Astrocyte (in vitro differentiated cells and primary cell): ENCODE data around the gene CSNK2A1. TPM values are rescaled to one million over a fixed set of nuclear protein-coding genes. Genes with fewer than 3 reads are reported as not detected.
A peak's percentile ranks its signal among the peaks of the same experiment; 100 is the strongest.

Experiments
- DNase-seq: peaks from one replicate; pipeline ENCODE4 v3.0.0-alpha.2; 2010; ENCODE audit warnings: low read depth
- FAIRE-seq: peaks from 2 replicates; lab custom pipeline; 2011; peaks lifted over from hg19 to GRCh38; lab: Jason Lieb, UNC
- H2AFZ ChIP-seq: 2 replicates; pipeline ENCODE4 v1.6.0; 2012; ENCODE audit warnings: low read depth, low read length, inconsistent platforms
- H3K27ac ChIP-seq: 2 replicates; pipeline ENCODE4 v1.5.1; 2011; ENCODE audit warnings: low read depth, low read length, inconsistent platforms
- H3K27me3 ChIP-seq: 2 replicates; pipeline ENCODE4 v1.6.0; 2011; ENCODE audit warnings: low read length, inconsistent platforms; ENCODE audit not compliant: insufficient read depth
- H3K36me3 ChIP-seq: 2 replicates; pipeline ENCODE4 v1.5.1; 2011; ENCODE audit warnings: low read length, inconsistent platforms; ENCODE audit not compliant: insufficient read depth
- H3K4me1 ChIP-seq: 2 replicates; pipeline ENCODE4 v1.5.1; 2011; ENCODE audit warnings: low read length, inconsistent platforms; ENCODE audit not compliant: insufficient read depth
- H3K4me2 ChIP-seq: 2 replicates; pipeline ENCODE4 v1.6.0; 2012; ENCODE audit warnings: low read length, inconsistent platforms
- H3K4me3 ChIP-seq: 2 replicates; pipeline ENCODE4 v1.5.1; 2011; ENCODE audit warnings: low read depth, mild to moderate bottlenecking, low read length, inconsistent platforms; ENCODE audit not compliant: insufficient read depth
- H3K79me2 ChIP-seq: 2 replicates; pipeline ENCODE4 v1.6.0; 2012; ENCODE audit warnings: mild to moderate bottlenecking, low read length, inconsistent platforms; ENCODE audit not compliant: insufficient read depth
- H3K9ac ChIP-seq: 2 replicates; pipeline ENCODE4 v1.6.0; 2012; ENCODE audit warnings: mild to moderate bottlenecking, low read length, inconsistent platforms
- H3K9me3 ChIP-seq: 2 replicates; pipeline ENCODE4 v1.5.1; 2012; ENCODE audit warnings: low read depth, mild to moderate bottlenecking, low read length, inconsistent platforms; ENCODE audit not compliant: insufficient read depth
- H4K20me1 ChIP-seq: 2 replicates; pipeline ENCODE4 v1.6.0; 2012; ENCODE audit warnings: low read length, inconsistent platforms; ENCODE audit not compliant: insufficient read depth
- H3K27ac Mint-ChIP-seq: one replicate; pipeline ENCODE4 v1.8.0; 2021; ENCODE audit warnings: mild to moderate bottlenecking, mixed read lengths; ENCODE audit not compliant: unreplicated experiment
- H3K27me3 Mint-ChIP-seq: one replicate; pipeline ENCODE4 v1.8.0; 2021; ENCODE audit warnings: low read depth, mixed read lengths; ENCODE audit not compliant: unreplicated experiment
- H3K36me3 Mint-ChIP-seq: one replicate; pipeline ENCODE4 v1.8.0; 2021; ENCODE audit warnings: low read depth, mixed read lengths; ENCODE audit not compliant: unreplicated experiment
- H3K4me1 Mint-ChIP-seq: one replicate; pipeline ENCODE4 v1.8.0; 2021; ENCODE audit warnings: low read depth, mixed read lengths; ENCODE audit not compliant: unreplicated experiment
- H3K4me3 Mint-ChIP-seq: one replicate; pipeline ENCODE4 v1.8.0; 2021; ENCODE audit warnings: mild to moderate bottlenecking, moderate library complexity, mixed read lengths; ENCODE audit not compliant: unreplicated experiment
- H3K9me3 Mint-ChIP-seq: one replicate; pipeline ENCODE4 v1.8.0; 2021; ENCODE audit warnings: mild to moderate bottlenecking, mixed read lengths; ENCODE audit not compliant: unreplicated experiment
- CTCF ChIP-seq: IDR thresholded peaks from 2 replicates; pipeline ENCODE4 v1.5.1; 2011; ENCODE audit warnings: low read depth, mild to moderate bottlenecking, inconsistent platforms, low read length, moderate library complexity; ENCODE audit not compliant: insufficient read depth
- EZH2 ChIP-seq: IDR thresholded peaks from 2 replicates; pipeline ENCODE4 v1.6.1; 2012; ENCODE audit warnings: mild to moderate bottlenecking, low read length, inconsistent platforms; ENCODE audit not compliant: insufficient read depth
- total RNA-seq: library from RNA; stranded (reverse); gene quantifications from 2 replicates; pipeline ENCODE4 v1.2.1, GENCODE V29; 2021

The CSNK2A1 gene
- total RNA-seq, 1 donor from 2014 or later: 226 TPM

- peaks cover 23% of the 10 kb centered on the region for H3K36me3 Mint-ChIP-seq
- peaks cover 14% of the 10 kb centered on the region for H3K4me1 Mint-ChIP-seq
- no peak overlapping the region for H2AFZ ChIP-seq
- H3K9me3 Mint-ChIP-seq: no peaks in the 10 kb centered on the region
- no peaks in the 10 kb centered on the region for H3K79me2 ChIP-seq
- no peak for FAIRE-seq
- peaks cover 11% of the 10 kb centered on the region for H3K36me3 ChIP-seq
- H3K27me3 Mint-ChIP-seq: no peaks in the 10 kb centered on the region
- no peak overlapping the region for H3K4me2 ChIP-seq
- peaks cover 26% of the 10 kb centered on the region for H4K20me1 ChIP-seq
- no peak overlapping the region for H3K9ac ChIP-seq
- H3K4me1 ChIP-seq: no peaks in the 10 kb centered on the region
- no peak for DNase-seq
- H3K27ac ChIP-seq: no peak overlapping the region
- H3K27me3 ChIP-seq: no peaks in the 10 kb centered on the region
- H3K9me3 ChIP-seq: no peaks in the 10 kb centered on the region
- no peak overlapping the region for H3K27ac Mint-ChIP-seq
- no peak overlapping the region for H3K4me3 Mint-ChIP-seq
- TF ChIP-seq CTCF (no peak), EZH2 (no peak)
- H3K4me3 ChIP-seq: no peak overlapping the region
These were observed 114.9 kb downstream of the CSNK2A1 start for GRCh38 chr20:428658-429200.

GRCh38 chr20:427849-428657 lies 115.5 kb downstream of the CSNK2A1 start:
- H3K27ac Mint-ChIP-seq: peak overlapping the region; percentile 38
- Histone ChIP-seq H3K79me2 (no peaks in the 10 kb centered on the region), H2AFZ (no peak overlapping the region), H3K27me3 (no peaks in the 10 kb centered on the region), H3K4me2 (no peak overlapping the region), H3K27ac (no peak overlapping the region), H3K9me3 (no peaks in the 10 kb centered on the region), H3K36me3 (peaks cover 12% of the 10 kb centered on the region), H4K20me1 (peaks cover 19% of the 10 kb centered on the region), H3K9ac (no peak overlapping the region), H3K4me1 (no peaks in the 10 kb centered on the region), H3K4me3 (no peak overlapping the region)
- TF ChIP-seq EZH2: no peak
- TF ChIP-seq CTCF: no peak
- H3K27me3 Mint-ChIP-seq: no peaks in the 10 kb centered on the region
- no peak for DNase-seq
- H3K36me3 Mint-ChIP-seq: peaks cover 20% of the 10 kb centered on the region
- H3K4me1 Mint-ChIP-seq: peaks cover 12% of the 10 kb centered on the region
- H3K4me3 Mint-ChIP-seq: no peak overlapping the region
- H3K9me3 Mint-ChIP-seq: no peaks in the 10 kb centered on the region
- FAIRE-seq: no peak

GRCh38 chr20:427401-427800 lies 116.2 kb downstream of the CSNK2A1 start:
- H3K4me1 Mint-ChIP-seq: peaks cover 12% of the 10 kb centered on the region

More at GRCh38 chr20:427401-427800, 116.2 kb downstream of the CSNK2A1 start:
- H3K27me3 ChIP-seq: no peaks in the 10 kb centered on the region
- no peaks in the 10 kb centered on the region for H3K4me1 ChIP-seq
- no peaks in the 10 kb centered on the region for H3K79me2 ChIP-seq
- H2AFZ ChIP-seq: no peak overlapping the region
- TF ChIP-seq EZH2 (no peak), CTCF (no peak)
- no peak for DNase-seq
- H3K36me3 ChIP-seq: peaks cover 14% of the 10 kb centered on the region
- no peak for FAIRE-seq
- Mint-ChIP-seq H3K36me3 (peaks cover 24% of the 10 kb centered on the region), H3K4me3 (no peak overlapping the region), H3K27ac (no peak overlapping the region), H3K27me3 (no peaks in the 10 kb centered on the region), H3K9me3 (no peaks in the 10 kb centered on the region)
- H4K20me1 ChIP-seq: peaks cover 17% of the 10 kb centered on the region
- H3K27ac ChIP-seq: no peak overlapping the region
- H3K4me2 ChIP-seq: no peak overlapping the region
- H3K9ac ChIP-seq: no peak overlapping the region
- no peaks in the 10 kb centered on the region for H3K9me3 ChIP-seq
- H3K4me3 ChIP-seq: no peak overlapping the region
